T-helper 22 cell (primary cell): Measurements from ENCODE around the gene LRSAM1.
"Not testable (repeated sequence)": the region's sequence is repeated elsewhere in the genome, so short reads cannot be mapped to it uniquely, and the experiment has no call there.

Experiments
- DNase-seq: peaks from one replicate; pipeline ENCODE4 v3.0.0-alpha.2; 2020; ENCODE audit warnings: low read depth

The LRSAM1 gene

GRCh38 chr9:127457191-127457878, 6.0 kb downstream of the LRSAM1 start:
- DNase-seq = no peak

DNA sequence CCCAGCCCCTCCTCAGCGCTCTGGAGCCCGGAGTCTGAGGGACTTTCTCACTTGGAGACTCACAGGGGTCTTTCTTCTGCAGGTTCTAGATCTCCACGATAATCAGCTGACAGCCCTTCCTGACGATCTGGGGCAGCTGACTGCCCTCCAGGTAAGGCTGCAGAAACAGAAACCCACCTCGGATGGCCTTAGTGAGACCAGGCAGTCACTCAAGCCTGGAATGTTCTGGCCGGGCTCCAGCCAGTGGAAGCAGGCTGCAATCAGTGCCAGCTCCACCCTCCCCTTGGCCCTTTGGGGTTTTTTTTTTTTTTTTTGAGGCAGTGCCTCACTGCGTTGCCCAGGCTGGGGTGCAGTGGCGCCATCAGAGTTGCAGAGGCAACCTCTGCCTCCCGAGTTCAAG, 7.6 kb downstream of the LRSAM1 start:
- no peak for DNase-seq

DNA sequence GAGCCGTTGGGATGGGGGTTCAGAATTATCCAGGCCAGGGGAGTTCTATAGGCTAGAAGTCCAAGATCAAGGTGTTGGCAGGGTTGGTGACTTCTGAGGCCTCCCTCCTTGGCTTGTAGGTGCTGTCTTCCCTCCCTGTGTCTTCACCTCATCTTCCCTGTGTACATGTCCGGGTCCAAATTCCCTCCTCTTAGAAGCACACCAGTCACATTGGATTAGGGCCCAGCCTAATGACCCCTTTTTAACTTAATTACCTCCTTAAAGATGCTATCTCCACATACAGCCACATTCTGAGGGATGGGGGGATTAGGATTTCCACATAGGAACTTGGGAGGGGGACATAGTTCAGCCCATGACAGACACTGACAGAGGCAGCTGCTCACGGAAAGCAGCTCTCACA, 12.1 kb downstream of the LRSAM1 start:
- DNase-seq = no peak

- no peak for DNase-seq
These were observed 12.6 kb downstream of the LRSAM1 start for GRCh38 chr9:127463911-127464310.

DNA sequence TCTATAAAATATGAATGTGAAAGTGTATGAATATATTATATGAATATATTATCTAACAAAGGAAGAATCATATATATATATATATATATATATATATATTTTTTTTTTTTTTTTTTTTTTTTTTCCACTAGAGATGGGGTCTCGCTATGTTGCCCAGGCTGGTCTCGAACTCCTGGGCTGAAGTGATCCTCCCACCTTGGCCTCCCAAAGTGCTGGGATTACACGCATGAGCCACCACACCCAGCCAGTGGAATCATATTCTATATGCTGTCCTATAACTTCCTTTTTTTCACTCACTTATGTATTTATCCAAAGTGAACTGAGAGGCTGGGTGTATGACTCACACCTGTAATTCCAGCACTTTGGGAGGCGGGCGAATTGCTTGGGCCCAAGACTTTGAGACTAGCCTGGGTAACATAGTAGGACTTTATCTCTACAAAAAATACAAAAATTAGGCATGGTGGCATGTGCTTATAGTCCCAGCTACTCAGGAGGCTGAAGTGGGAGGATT, 15.2 kb downstream of the LRSAM1 start:
- not testable (repeated sequence) for DNase-seq

DNA sequence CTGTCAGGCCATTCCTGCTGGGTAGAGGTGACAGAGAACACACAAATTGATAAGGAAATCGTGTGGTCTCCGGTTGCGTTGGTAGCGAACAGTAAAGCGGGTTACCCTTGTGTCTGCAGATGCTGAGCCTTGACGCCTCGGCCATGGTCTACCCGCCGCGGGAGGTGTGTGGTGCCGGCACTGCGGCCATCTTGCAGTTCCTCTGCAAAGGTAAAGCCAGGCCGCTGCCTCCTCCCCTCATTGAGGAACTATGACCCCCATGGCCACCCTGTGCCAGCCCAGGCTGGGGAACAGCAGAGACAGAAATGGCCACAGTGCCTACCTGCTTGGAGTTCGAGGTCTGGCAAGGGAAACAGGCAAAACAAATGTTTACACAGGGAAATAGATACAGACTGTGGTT, 16.3 kb downstream of the LRSAM1 start:
- DNase-seq = no peak

GRCh38 chr9:127470662-127471061, 19.4 kb downstream of the LRSAM1 start:
- DNase-seq = no peak

DNA sequence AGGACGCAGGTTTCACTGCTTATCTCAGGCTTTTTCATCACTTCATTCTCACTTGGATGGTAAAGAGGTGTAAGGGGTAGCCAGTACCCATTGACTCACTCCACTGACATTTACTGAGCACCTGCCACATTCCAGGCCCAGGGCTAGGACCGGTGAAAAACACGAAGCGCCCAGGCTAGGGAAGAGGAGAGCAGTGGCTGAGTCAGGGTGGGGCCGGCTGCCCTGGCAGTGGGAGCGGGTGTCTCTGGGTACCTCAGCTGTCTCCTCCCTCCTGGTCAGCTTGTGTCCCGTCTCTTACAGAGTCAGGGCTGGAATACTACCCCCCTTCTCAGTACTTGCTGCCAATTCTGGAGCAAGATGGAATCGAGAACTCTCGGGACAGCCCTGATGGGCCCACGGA, 22.2 kb downstream of the LRSAM1 start:
- no peak for DNase-seq

DNA sequence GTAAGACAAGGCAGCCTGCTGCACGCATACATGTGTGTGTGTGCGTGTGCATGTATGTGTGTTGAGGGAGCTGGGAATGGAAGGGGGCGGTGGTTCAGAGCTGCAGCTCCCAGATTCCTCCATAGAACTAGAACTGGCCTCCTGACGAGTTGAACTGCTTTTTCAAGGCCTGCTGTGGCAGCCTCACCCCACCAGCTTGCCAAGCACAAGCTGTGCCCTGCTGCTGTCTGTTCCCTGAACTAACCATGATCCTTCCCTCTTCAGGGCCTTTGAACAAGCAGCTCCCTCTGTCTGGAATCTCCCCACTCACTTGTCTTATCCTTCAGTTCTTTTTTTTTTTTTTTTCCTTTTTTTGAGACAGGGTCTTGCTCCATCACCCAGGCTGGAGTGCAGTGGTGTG, 22.6 kb downstream of the LRSAM1 start:
- no peak for DNase-seq

DNA sequence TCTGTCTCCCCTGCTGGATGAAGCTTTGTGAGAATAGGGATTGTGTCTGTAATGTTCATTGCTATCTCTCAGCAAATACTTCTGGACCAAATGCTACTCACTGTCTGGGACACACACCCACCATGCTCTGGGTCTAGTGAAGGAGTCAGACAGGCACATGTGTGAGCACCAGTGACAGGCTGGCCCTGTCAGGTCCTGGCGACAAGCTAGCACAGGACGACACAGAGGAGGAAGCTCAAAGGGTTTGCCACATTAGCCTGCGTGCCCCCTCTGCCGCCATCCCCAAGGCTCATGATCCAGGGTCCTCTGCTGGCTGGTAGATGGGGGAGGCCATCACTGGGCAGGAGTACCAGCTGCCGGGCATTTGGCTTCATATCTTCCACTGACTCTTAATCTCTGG, 23.3 kb downstream of the LRSAM1 start:
- DNase-seq = no peak

DNA sequence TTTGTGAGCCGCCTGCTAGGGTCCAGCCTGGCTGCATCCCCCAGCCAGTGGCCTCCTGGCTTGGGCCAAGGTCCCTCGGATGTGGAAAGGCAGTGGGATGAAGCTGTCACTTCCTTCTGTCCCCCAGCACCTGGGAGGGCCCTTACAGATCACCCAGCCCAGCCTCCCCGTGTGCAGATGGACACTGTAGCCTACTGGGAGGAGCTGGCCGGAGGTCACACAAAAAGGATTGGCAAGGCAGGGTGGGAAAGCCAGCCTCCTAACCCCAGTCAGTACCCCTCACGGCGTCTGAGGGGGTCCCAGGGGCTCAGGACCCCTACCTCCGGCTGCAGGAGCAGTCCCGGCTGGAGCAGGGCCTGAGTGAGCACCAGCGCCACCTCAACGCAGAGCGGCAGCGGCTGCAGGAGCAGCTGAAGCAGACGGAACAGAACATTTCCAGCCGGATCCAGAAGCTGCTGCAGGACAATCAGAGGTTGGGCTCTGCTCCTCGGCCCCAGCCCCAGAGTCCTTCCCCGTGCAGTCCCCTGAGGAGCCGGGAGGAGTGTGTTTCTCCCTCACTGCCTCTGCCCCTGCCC, 28.3 kb downstream of the LRSAM1 start:
- DNase-seq = no peak

GRCh38 chr9:127482662-127483061, 31.4 kb downstream of the LRSAM1 start:
- no peak for DNase-seq

DNA sequence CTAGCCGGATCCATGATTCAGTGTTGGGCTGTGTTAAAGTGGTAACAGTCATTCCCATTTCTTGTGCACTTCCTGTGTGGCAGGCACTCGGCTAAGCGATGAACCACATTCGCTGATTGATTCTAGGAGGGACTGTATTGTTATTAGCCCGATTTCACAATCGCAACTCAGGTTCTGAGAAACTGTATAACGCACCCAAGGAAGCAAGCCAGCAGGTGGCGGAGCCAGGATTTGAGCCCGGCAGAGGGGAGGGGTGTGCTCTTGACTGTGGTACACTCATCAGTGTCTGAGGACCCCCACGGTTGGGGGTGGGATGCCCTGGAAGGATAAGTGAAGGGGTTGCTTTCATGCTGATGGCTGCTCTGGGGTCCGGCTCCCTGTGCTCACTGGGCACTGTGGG, 34.7 kb downstream of the LRSAM1 start:
- DNase-seq = no peak

- no peak for DNase-seq
These were observed 37.6 kb downstream of the LRSAM1 start for GRCh38 chr9:127488946-127489345.

DNA sequence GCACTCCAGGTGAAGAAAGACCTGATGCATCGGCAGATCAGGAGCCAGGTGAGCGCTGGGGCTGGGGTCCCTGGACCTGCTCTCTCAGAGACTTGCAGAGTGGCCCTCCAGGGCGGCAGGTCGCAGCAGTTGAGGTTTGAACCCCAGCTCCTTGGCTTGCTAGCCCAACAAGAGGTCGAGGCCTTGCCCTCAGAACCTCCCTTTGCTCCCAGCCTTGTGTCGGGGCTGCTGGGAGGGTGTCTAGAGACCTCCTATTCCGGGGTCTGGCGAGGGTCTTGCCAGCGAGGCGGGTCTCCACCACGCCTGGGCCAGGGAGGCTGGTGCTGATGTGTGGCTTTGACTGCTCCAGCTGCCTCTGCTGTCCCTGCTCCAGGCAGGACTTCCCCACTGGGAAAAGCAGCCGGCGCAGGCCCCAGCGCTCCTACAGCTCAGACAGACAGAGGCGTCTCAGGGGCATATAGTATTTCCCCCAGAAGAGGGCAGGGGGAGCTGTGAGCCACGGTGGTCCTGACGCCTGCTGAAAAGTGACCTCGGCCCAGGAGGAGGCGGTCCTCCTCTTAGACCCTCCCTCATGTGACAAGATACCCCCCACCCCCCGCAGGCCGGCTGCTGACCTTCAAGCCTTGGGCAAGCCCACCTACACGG, 38.3 kb downstream of the LRSAM1 start:
- DNase-seq = no peak

DNA sequence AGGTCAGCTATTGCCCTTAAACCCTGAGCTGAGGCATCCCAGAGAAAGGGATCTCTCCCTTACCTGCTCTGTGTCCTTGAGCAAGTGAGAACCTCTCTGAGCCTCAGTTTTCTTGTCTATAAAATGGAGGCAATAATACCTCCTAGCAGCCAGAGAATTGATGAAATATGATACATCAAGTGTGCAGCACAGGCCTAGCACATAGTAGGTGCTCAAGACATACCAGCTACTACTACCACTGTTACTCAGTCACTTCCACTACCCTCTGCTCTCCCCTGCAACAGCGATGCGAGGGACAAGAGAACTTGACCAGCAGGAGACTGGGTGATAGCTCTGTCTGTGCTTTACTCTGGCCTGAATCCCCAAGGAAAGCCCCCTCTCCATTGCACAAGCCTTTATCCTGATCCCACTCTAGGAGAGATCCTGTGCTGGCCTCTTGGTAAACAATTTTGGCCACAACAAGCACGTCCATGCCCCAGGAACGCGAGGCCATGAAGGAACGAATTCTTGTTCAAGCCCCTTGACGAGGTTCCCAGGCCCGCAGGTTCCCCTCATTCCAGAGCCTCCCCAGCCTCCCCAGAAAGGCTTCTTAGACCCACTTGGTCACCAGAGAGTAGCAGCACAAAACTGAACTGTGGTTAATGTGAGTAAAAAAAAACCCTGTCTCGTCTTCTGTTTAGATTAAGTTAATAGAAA, 39.4 kb downstream of the LRSAM1 start:
- no peak for DNase-seq

GRCh38 chr9:127491516-127491915, 40.2 kb downstream of the LRSAM1 start:
- DNase-seq = no peak

DNA sequence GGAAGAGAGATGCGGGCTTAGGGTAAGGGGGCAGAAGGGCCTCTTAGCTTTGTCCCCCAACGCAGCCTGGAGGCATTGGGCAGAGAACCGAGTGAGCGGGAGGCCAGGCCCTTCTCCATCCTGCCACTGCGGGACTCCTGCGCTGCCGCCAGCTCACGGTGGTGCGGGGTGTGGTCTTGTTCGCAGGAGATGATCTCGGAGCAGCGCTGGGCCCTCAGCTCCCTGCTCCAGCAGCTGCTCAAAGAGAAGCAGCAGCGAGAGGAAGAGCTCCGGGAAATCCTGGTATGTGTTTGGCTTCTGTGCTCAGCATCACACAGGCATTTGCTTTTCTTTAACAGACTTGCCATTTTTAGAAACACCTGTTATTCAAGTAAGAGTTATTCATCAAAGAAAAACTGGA, 41.3 kb downstream of the LRSAM1 start:
- DNase-seq = no peak

DNA sequence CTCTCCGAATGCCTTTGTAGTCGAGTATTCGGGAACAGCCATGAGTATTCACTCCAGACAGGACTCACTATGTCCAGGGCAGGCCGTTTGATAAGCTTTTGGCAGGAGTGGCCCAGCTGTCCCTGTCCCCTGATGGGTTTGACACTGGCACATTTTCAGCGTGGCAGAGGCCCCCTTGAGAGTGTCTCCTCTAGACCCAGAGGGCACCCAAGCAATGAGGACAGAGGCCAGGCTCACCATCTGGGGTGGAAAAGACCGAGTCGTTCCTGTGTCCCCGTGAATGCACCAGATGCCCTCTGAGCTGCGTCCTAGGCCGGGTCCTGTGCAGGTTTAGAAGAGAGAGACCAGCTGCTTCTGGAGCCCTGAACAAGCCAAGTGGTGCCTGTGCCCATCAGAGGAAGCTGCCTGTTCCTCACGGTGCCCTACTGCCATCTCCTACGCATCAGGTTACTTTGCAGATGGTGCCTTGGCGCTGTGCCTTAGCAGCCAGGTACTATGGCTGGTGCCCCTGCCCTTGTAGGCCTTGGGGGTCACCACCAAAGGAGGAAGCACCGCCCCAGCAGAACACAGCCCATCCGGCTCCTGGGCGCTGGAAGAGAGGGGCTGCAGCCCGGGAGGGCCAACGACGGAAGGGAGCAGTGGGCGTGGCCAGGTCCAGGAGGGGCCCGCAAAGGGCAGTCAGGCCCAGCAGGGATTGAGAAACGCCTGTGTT, 42.4 kb downstream of the LRSAM1 start:
- no peak for DNase-seq

DNA sequence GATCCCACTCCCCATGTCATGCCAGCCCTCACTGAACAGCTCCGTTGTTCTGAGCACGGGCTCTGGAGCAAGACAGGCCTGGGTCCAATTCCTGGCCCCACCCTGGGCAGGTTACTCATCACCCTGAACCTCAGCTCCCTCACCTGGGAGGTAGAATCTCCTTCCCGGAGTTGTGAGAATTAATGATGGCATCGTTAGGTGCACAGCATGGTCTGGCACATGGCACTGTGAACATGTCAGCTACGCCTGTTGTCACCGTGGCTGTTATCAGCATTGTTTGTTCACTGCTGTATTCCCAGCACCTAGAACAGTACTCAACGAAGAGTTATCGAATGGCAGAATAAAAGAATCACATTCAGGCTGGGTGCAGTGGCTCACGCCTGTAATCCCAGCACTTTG, 43.0 kb downstream of the LRSAM1 start:
- DNase-seq = no peak

- no peak for DNase-seq
These were observed 44.7 kb downstream of the LRSAM1 start for GRCh38 chr9:127495884-127496555.

DNA sequence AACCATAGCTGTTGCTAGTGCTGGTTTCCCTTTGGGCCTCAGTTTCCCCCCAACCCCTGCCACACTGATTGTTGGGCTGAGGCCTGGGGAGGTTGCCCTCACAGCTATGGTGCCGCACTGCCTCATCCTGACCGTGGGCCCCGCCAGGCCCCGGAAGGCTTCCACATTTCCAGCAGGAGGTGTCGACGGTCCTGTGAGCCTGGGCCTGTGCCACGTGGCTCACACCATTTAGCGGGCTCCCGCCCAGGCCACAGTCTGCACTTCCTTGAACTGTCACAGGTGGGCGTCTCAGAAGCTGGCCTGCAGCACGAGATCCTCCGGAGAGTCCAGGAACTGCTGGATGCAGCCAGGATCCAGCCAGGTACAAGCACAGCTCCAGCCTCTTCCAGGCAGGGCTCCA, 45.7 kb downstream of the LRSAM1 start:
- DNase-seq = no peak
